ENCODE measurements around the gene GALNT9. TPM values are rescaled to one million over a fixed set of nuclear protein-coding genes. Genes with fewer than 3 reads are reported as not detected.

GALNT9 gene
- polyA plus RNA-seq, 3 donors, result not detected

GRCh38 chr12:132160016-132160415 lies 169.4 kb downstream of the GALNT9 start:
- no peak overlapping the region for H3K4me3 Mint-ChIP-seq
- no peak for TF ChIP-seq CTCF (IDR thresholded peaks at IDR 0.05)
- no peaks in the 10 kb centered on the region for H3K79me2 ChIP-seq (ENCODE audit: insufficient read depth, low read length)
- no peak overlapping the region for H2AFZ ChIP-seq (ENCODE audit: insufficient read depth, low read depth, low read length, poor library complexity, severe bottlenecking)
- H3K9ac ChIP-seq (ENCODE audit: insufficient read depth, low read length, poor library complexity, severe bottlenecking), result no peak overlapping the region
- intact Hi-C loops (cut with micrococcal nuclease), result loop anchor here in 1 of 2 donors (5.0 kb wide), 1 partner anchor 57 kb away; no protein-coding TSS in a partner anchor
- no peaks in the 10 kb centered on the region for H4K20me1 ChIP-seq (ENCODE audit: insufficient read depth, low read length)
- no peak overlapping the region for H3K4me2 ChIP-seq (replicated peaks; ENCODE audit: extremely low read depth, low read length, poor library complexity, severe bottlenecking)
- H3K27me3 ChIP-seq (ENCODE audit: control insufficient read depth in 2 of 2, insufficient read depth in 2 of 2, low read length in 2 of 2), result no peaks in the 10 kb centered on the region
- peaks cover 0 to 8% of the 10 kb centered on the region in 2 donors for H3K9me3 ChIP-seq (replicated peaks in 1 of 2; ENCODE audit: control insufficient read depth in 1 of 2, insufficient read depth in 1 of 2, low read length in 2 of 2)
- 98% methylated on average over 16 of the region's 16 CpGs for WGBS (ENCODE audit: insufficient coverage)
- H3K4me1 ChIP-seq (ENCODE audit: control insufficient read depth in 1 of 2, insufficient read depth in 2 of 2, low read length in 2 of 2), result peaks cover 19 to 21% of the 10 kb centered on the region in 2 donors
- peaks cover 18% of the 10 kb centered on the region for H3K4me1 Mint-ChIP-seq
- H3K27me3 Mint-ChIP-seq (ENCODE audit: low read depth in 3 of 3), result peaks cover 5 to 14% (median 10%) of the 10 kb centered on the region in 3 donors
- peaks cover 0 to 27% of the 10 kb centered on the region in 2 donors for H3K36me3 ChIP-seq (replicated peaks in 1 of 2; ENCODE audit: control insufficient read depth in 1 of 2, insufficient read depth in 2 of 2, low read length in 2 of 2)
- no peak overlapping the region for H3K27ac ChIP-seq (ENCODE audit: low read depth in 1 of 2, low read length in 2 of 2)
- DNase-seq, result no peak
- peaks cover 3 to 16% (median 6%) of the 10 kb centered on the region in 7 donors for H3K9me3 Mint-ChIP-seq
- peak overlapping the region in 2 of 7 donors; percentile 54 to 68 for H3K27ac Mint-ChIP-seq
- H3K36me3 Mint-ChIP-seq, result no peaks in the 10 kb centered on the region
- H3K4me3 ChIP-seq (replicated peaks in 1 of 3; ENCODE audit: low read depth in 2 of 3, low read length in 3 of 3), result no peak overlapping the region

DNA sequence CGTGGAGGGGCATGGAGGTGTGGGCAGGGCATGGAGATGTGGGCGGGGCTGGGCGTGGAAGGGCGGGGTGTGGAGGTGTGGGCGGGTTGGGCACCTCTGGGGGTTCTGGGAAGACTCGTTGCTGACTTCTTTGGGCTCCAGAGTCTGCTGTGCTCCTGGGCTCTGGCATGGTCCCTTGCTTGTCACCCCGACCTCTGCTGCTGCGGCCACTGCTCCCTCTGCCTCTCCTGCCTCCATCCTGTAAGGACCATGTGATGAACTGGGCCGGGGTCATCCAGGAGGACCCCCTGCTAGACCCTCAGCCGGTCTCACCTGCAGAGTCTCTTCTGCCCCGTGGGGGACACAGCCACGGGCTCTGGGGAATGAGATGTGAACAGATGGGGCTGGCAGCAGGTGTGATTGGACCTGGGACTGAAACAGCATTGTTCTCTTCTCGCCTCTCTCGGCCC lies 169.8 kb downstream of the GALNT9 start:
- Histone ChIP-seq H3K9ac (ENCODE audit: insufficient read depth, low read length, poor library complexity, severe bottlenecking) (no peak overlapping the region), H3K27ac (ENCODE audit: low read depth in 1 of 2, low read length in 2 of 2) (no peak overlapping the region), H4K20me1 (ENCODE audit: insufficient read depth, low read length) (no peaks in the 10 kb centered on the region), H3K79me2 (ENCODE audit: insufficient read depth, low read length) (no peaks in the 10 kb centered on the region), H3K27me3 (ENCODE audit: control insufficient read depth in 2 of 2, insufficient read depth in 2 of 2, low read length in 2 of 2) (no peaks in the 10 kb centered on the region), H3K4me1 (ENCODE audit: control insufficient read depth in 1 of 2, insufficient read depth in 2 of 2, low read length in 2 of 2) (peaks cover 19 to 21% of the 10 kb centered on the region in 2 donors), H3K9me3 (replicated peaks in 1 of 2; ENCODE audit: control insufficient read depth in 1 of 2, insufficient read depth in 1 of 2, low read length in 2 of 2) (peaks cover 0 to 8% of the 10 kb centered on the region in 2 donors), H2AFZ (ENCODE audit: insufficient read depth, low read depth, low read length, poor library complexity, severe bottlenecking) (no peak overlapping the region), H3K36me3 (replicated peaks in 1 of 2; ENCODE audit: control insufficient read depth in 1 of 2, insufficient read depth in 2 of 2, low read length in 2 of 2) (peaks cover 0 to 27% of the 10 kb centered on the region in 2 donors), H3K4me3 (replicated peaks in 1 of 3; ENCODE audit: low read depth in 2 of 3, low read length in 3 of 3) (no peak overlapping the region), H3K4me2 (replicated peaks; ENCODE audit: extremely low read depth, low read length, poor library complexity, severe bottlenecking) (no peak overlapping the region)
- Mint-ChIP-seq H3K27ac (peak overlapping the region in 1 of 7 donors; percentile 68), H3K4me1 (peaks cover 18% of the 10 kb centered on the region), H3K27me3 (ENCODE audit: low read depth in 3 of 3) (peaks cover 8 to 14% (median 10%) of the 10 kb centered on the region in 3 donors), H3K4me3 (no peak overlapping the region), H3K36me3 (no peaks in the 10 kb centered on the region), H3K9me3 (peaks cover 2 to 16% (median 6%) of the 10 kb centered on the region in 7 donors)
- 93% methylated on average over 10 of the region's 14 CpGs for WGBS (ENCODE audit: insufficient coverage)
- intact Hi-C loops (cut with micrococcal nuclease), result loop anchor here in 1 of 2 donors (5.0 kb wide), 1 partner anchor 58 kb away; no protein-coding TSS in a partner anchor
- no peak for TF ChIP-seq CTCF (IDR thresholded peaks at IDR 0.05)
- DNase-seq, result no peak
